Effector CD4-positive, alpha-beta T cell (primary cell): ENCODE measurements around the gene BEGAIN.

Experiments used
- DNase-seq: peaks from one replicate; pipeline ENCODE4 v3.0.0-alpha.2; 2020

Gene BEGAIN

GRCh38 chr14:100503251-100503650 is 84.0 kb downstream of the BEGAIN start:
- DNase-seq: no peak

- no peak for DNase-seq
Observed at GRCh38 chr14:100502622-100503220, 84.5 kb downstream of the BEGAIN start.

DNA sequence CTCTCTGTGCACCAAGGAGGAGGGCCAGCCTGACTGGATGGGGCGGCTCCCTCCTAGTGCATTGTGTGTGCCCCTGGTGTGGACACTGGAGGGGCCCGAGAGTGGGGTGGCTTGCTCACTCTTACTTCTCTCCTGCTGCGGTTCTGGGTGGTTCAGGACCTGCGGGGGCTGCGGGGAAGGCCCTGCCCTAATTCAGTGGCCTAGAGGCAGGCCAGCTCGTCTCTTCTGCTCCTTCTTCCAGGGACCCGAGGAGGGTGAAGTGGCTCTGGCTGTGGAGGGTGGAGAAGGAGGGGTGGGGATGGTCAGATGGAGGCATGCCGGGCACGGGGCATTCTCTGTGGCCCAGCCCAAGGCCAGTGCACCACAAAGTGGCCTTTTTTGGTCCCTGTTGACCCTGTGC is 87.1 kb downstream of the BEGAIN start:
- DNase-seq: no peak

DNA sequence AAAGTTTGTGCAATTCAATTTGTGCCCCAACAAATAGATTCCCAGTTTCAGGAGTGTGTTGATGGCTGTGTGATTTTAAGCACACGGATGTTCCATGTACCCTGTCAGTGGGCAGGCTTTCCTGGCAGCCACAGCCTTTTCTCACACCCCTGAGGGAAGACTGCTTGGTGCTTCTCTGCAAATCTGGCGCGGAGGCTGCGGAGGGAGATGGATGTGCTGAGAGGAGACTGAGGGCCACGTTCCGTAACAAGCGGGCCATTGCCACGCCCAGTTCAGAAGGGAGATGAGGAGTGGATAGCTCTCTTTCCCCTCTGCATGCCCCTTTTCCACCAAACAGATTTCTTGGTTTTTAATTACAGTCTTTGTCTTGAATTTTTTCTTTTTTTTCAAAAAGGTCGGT is 89.1 kb downstream of the BEGAIN start:
- DNase-seq: no peak

GRCh38 chr14:100495917-100496316 is 91.3 kb downstream of the BEGAIN start:
- no peak for DNase-seq

- no peak for DNase-seq
Observed at GRCh38 chr14:100494645-100495044, 92.6 kb downstream of the BEGAIN start.

DNA sequence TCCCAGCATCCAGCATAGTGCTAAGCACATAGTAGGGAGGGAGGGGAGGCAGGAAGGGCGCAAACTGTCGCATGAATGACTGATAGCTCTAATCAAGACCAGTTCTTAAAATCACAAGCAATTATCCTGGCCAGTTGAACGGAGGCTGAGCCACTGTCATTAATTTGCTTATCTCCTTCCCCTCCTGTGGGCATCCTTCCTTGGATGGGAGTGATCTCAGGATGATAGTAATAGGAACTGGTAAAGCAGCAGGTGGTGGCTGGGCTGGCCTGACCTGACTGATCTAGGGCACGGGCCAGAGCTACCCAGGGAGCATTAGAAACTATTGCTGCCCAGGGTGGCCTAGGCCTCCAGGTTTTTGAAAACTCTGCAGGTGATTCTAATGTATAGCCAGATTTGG is 97.0 kb downstream of the BEGAIN start:
- no peak for DNase-seq

GRCh38 chr14:100488057-100488456 is 99.2 kb downstream of the BEGAIN start:
- no peak for DNase-seq

- no peak for DNase-seq
Observed at GRCh38 chr14:100487304-100487703, 99.9 kb downstream of the BEGAIN start.
